HCT116 (cell line): ENCODE data around the gene RAB11A. TPM values are rescaled to one million over a fixed set of nuclear protein-coding genes. Genes with fewer than 3 reads are reported as not detected.

ENCODE experiments used
- ATAC-seq: fragments of 200-7000 bp; cut with Tn5 transposase; 2 replicates; pipeline ENCODE4 v1.9.1; 2020; ENCODE audit warnings: mild to moderate bottlenecking, moderate library complexity
- BruUV-seq: library from RNA; stranded (reverse); fragments of 400-500 nt; replicated peaks from 2 replicates; lab custom pipeline; 2021; lab: Mats Ljungman, UMichigan
- CTCF ChIA-PET: fragments of 300-600 bp; sonication (Branson Sonifier 250); formaldehyde crosslinking; loops from one replicate; lab custom pipeline; 2021; ENCODE audit warnings: antibody characterized with exemption; lab: Charles Lee
- POLR2A ChIA-PET: fragments of 300-600, 350-600 bp; sonication (Branson Sonifier 250); formaldehyde crosslinking; loops from one replicate; lab custom pipeline; 2021; ENCODE audit warnings: antibody characterized with exemption; lab: Charles Lee
- RAD21 ChIA-PET, 2 experiments: fragments of 300-600 bp; sonication (Branson Sonifier 250); formaldehyde crosslinking; loops; one replicate each; lab custom pipeline; 2023; ENCODE audit warnings: low total read pairs in 2 of 2; ENCODE audit not compliant: uncharacterized antibody in 2 of 2, unreplicated experiment in 2 of 2, low non-redundant PET in 1 of 2; lab: Charles Lee
- DNase-seq: peaks from one replicate; pipeline ENCODE4 v3.0.0-alpha.2; 2010; ENCODE audit warnings: low read depth, low spot score
- H2AFZ ChIP-seq: fragments of 200-600 bp; shearing (Covaris generic), sonication (generic); 2 replicates; pipeline ENCODE4 v1.6.1; 2017; ENCODE audit warnings: low read depth, mixed run types, mixed read lengths, antibody characterized with exemption, low read length; ENCODE audit not compliant: poor library complexity, severe bottlenecking
- H3K27ac ChIP-seq: 2 replicates; pipeline ENCODE4 v1.5.1; 2012; ENCODE audit warnings: low read depth, low read length
- H3K27me3 ChIP-seq: fragments of 200-600 bp; sonication (generic); 2 replicates; pipeline ENCODE4 v1.6.1; 2016; ENCODE audit warnings: mixed run types, low read length, mixed read lengths; ENCODE audit not compliant: insufficient read depth
- H3K36me3 ChIP-seq, 2 experiments: fragments of 200-500 bp in 1 of 2; fragments of 200-600 bp in 1 of 2; sonication (Bioruptor generic) in 1 of 2; sonication (generic) in 1 of 2; 2 replicates each; pipeline versions ENCODE4 v1.5.1 to v1.6.1; 2014 to 2016; ENCODE audit warnings: low read length in 2 of 2, inconsistent platforms in 1 of 2, mixed read lengths in 1 of 2, mixed run types in 1 of 2; ENCODE audit not compliant: insufficient read depth in 2 of 2, control insufficient read depth in 1 of 2
- H3K4me1 ChIP-seq, 2 experiments: fragments of 200-600 bp in 1 of 2; sonication (generic) in 1 of 2; 2 replicates each; pipeline versions ENCODE4 v1.5.1 to v1.6.1; 2012 to 2017; ENCODE audit warnings: low read length in 2 of 2, inconsistent platforms in 1 of 2, mild to moderate bottlenecking in 1 of 2, mixed read lengths in 1 of 2, mixed run types in 1 of 2, moderate library complexity in 1 of 2; ENCODE audit not compliant: insufficient read depth in 2 of 2, control insufficient read depth in 1 of 2
- H3K4me2 ChIP-seq: fragments of 200-600 bp; sonication (generic); 2 replicates; pipeline ENCODE4 v1.6.1; 2017; ENCODE audit warnings: mixed run types, low read length, mixed read lengths
- H3K4me3 ChIP-seq, 2 experiments: fragments of 200-600 bp in 1 of 2; sonication (generic) in 1 of 2; replicated peaks in 1 of 2; 2 replicates each; pipeline ENCODE4 v1.5.1; 2011 to 2016; ENCODE audit warnings: low read length in 2 of 2, control low read depth in 1 of 2, low read depth in 1 of 2, mild to moderate bottlenecking in 1 of 2, mixed read lengths in 1 of 2, mixed run types in 1 of 2
- H3K79me2 ChIP-seq: fragments of 200-600 bp; sonication (generic); 2 replicates; pipeline ENCODE4 v1.6.1; 2017; ENCODE audit warnings: mild to moderate bottlenecking, mixed run types, low read length, moderate library complexity, mixed read lengths; ENCODE audit not compliant: insufficient read depth
- H3K9ac ChIP-seq: fragments of 200-600 bp; sonication (generic); 2 replicates; pipeline ENCODE4 v1.6.1; 2016; ENCODE audit warnings: low read length, mixed read lengths
- H3K9me2 ChIP-seq: fragments of 200-600 bp; sonication (generic), shearing (Covaris generic); 2 replicates; pipeline ENCODE4 v1.6.1; 2017; ENCODE audit warnings: mixed run types, mild to moderate bottlenecking, moderate library complexity; ENCODE audit not compliant: insufficient read depth
- H3K9me3 ChIP-seq, 2 experiments: fragments of 200-500 bp in 1 of 2; fragments of 200-600 bp in 1 of 2; sonication (Bioruptor generic) in 1 of 2; sonication (generic) in 1 of 2; 2 replicates each; pipeline ENCODE4 v1.6.1; 2014 to 2017; ENCODE audit warnings: low read length in 2 of 2, mixed read lengths in 2 of 2, inconsistent platforms in 1 of 2, low read depth in 1 of 2, mild to moderate bottlenecking in 1 of 2, mixed run types in 1 of 2, moderate library complexity in 1 of 2; ENCODE audit not compliant: control insufficient read depth in 1 of 2, insufficient read depth in 1 of 2
- H4K20me1 ChIP-seq: fragments of 200-600 bp; sonication (generic), shearing (Covaris generic); 2 replicates; pipeline ENCODE4 v1.6.1; 2017; ENCODE audit warnings: mixed run types, mild to moderate bottlenecking, moderate library complexity; ENCODE audit not compliant: insufficient read depth
- CBX3 ChIP-seq: IDR thresholded peaks from 2 replicates; pipeline ENCODE4 v1.6.1; 2012; ENCODE audit warnings: low read depth
- CEBPB ChIP-seq: IDR thresholded peaks from 2 replicates; pipeline ENCODE4 v1.6.1; 2012; ENCODE audit warnings: low read depth
- CTCF ChIP-seq, 3 experiments: fragments of 200-600 bp in 1 of 3; sonication (generic) in 1 of 3; IDR thresholded peaks in 2 of 3; conservative IDR thresholded peaks in 1 of 3; 2 replicates each; pipeline ENCODE4 v1.5.1; 2012 to 2017; ENCODE audit warnings: low read depth in 2 of 3, low read length in 2 of 3, antibody characterized with exemption in 1 of 3, borderline replicate concordance in 1 of 3, control low read depth in 1 of 3, mild to moderate bottlenecking in 1 of 3, mixed read lengths in 1 of 3, mixed run types in 1 of 3, moderate library complexity in 1 of 3; ENCODE audit not compliant: insufficient read depth in 1 of 3
- EGR1 ChIP-seq: IDR thresholded peaks from 2 replicates; pipeline ENCODE4 v1.6.1; 2012; ENCODE audit warnings: low read depth
- ELF1 ChIP-seq: IDR thresholded peaks from 2 replicates; pipeline ENCODE4 v1.6.1; 2012; ENCODE audit warnings: low read depth, borderline replicate concordance
- EZH2 ChIP-seq: fragments of 200-600 bp; sonication (generic); IDR thresholded peaks from 2 replicates; pipeline ENCODE4 v1.6.1; 2017; ENCODE audit warnings: antibody characterized with exemption, mixed run types
- FOSL1 ChIP-seq: IDR thresholded peaks from 2 replicates; pipeline ENCODE4 v1.6.1; 2012; ENCODE audit warnings: low read depth
- MAX ChIP-seq: IDR thresholded peaks from 2 replicates; pipeline ENCODE4 v1.6.1; 2012
- POLR2A ChIP-seq: IDR thresholded peaks from 2 replicates; pipeline ENCODE4 v1.7.0; 2011; ENCODE audit warnings: borderline replicate concordance; ENCODE audit not compliant: insufficient read depth, insufficient read length; ENCODE audit errors: extremely low read depth
- POLR2AphosphoS5 ChIP-seq: IDR thresholded peaks from 2 replicates; pipeline ENCODE4 v1.6.1; 2011; ENCODE audit warnings: mild to moderate bottlenecking, low read depth, low read length, moderate library complexity
- REST ChIP-seq: IDR thresholded peaks from 2 replicates; pipeline ENCODE4 v1.6.1; 2012; ENCODE audit warnings: low read depth
- SIN3A ChIP-seq: IDR thresholded peaks from 2 replicates; pipeline ENCODE4 v1.6.1; 2012; ENCODE audit warnings: low read depth
- SRF ChIP-seq: IDR thresholded peaks from 2 replicates; pipeline ENCODE4 v1.6.1; 2012; ENCODE audit warnings: low read depth
- TCF7L2 ChIP-seq: IDR thresholded peaks from 2 replicates; pipeline ENCODE4 v1.7.0; 2011; ENCODE audit warnings: borderline replicate concordance, inconsistent platforms; ENCODE audit not compliant: insufficient read depth, insufficient read length; ENCODE audit errors: extremely low read depth
- YY1 ChIP-seq: IDR thresholded peaks from 2 replicates; pipeline ENCODE4 v1.6.1; 2011; ENCODE audit warnings: low read length, low read depth, moderate library complexity, mild to moderate bottlenecking; ENCODE audit not compliant: insufficient replicate concordance; ENCODE audit errors: extremely low read depth
- ZBTB33 ChIP-seq: IDR thresholded peaks from 2 replicates; pipeline ENCODE4 v1.6.1; 2011; ENCODE audit warnings: mild to moderate bottlenecking, low read length, moderate library complexity; ENCODE audit not compliant: insufficient replicate concordance; ENCODE audit errors: extremely low read depth
- ZFX ChIP-seq: fragments of 450-650 bp; IDR thresholded peaks from 2 replicates; pipeline ENCODE4 v1.6.1; 2017
- intact Hi-C: fragments of 100-400 bp; cut with micrococcal nuclease; formaldehyde crosslinking; loops from 2 replicates; pipeline ENCODE4 v1.10.0; 2022
- total RNA-seq: library from RNA; stranded (reverse); gene quantifications from one replicate; pipeline ENCODE4 v1.2.1, GENCODE V29; 2021; ENCODE audit not compliant: unreplicated experiment

The RAB11A gene
- total RNA-seq, 1 experiment from 2014 or later, result 234 TPM

- TF ChIP-seq ZBTB33 (no peak), SIN3A (no peak)
Measured at GRCh38 chr15:65918357-65918920, 49.1 kb downstream of the RAB11A start (continued).

- intact Hi-C loops, result loop anchor here (5.0 kb wide), 1 partner anchor 368 kb away; no protein-coding TSS in a partner anchor
- no peaks in the 10 kb centered on the region for H3K9me3 ChIP-seq
- H3K4me1 ChIP-seq, result no peaks in the 10 kb centered on the region
- H3K27ac ChIP-seq, result no peak overlapping the region
- no peak overlapping the region for H3K4me3 ChIP-seq
- H2AFZ ChIP-seq, result no peak overlapping the region
- no peak overlapping the region for H3K4me2 ChIP-seq
- ChIA-PET CTCF (no interaction called here), RAD21 (no interaction called here), POLR2A (no interaction called here)
- DNase-seq (no peak), ATAC-seq (no peak)
- TF ChIP-seq POLR2AphosphoS5, result no peak
- no peak for TF ChIP-seq ZFX
- TF ChIP-seq EZH2, result no peak
- no peak for TF ChIP-seq REST
- no peak for TF ChIP-seq POLR2A
- TF ChIP-seq CTCF (IDR thresholded peaks at IDR 0.05 in 2 of 3, conservative IDR thresholded peaks at IDR 0.05 in 1 of 3; ENCODE audit: borderline replicate concordance in 1 of 3, insufficient read depth in 1 of 3, low read depth in 2 of 3, low read length in 2 of 3), result no peak
- no peak for TF ChIP-seq TCF7L2
- TF ChIP-seq EGR1, result no peak
- TF ChIP-seq MAX, result no peak
- no peak for TF ChIP-seq SRF
- TF ChIP-seq CEBPB, result no peak
- no peak for TF ChIP-seq ELF1
- no peak for TF ChIP-seq YY1
- no peak for TF ChIP-seq FOSL1
- no peak for TF ChIP-seq SIN3A
- no peak for TF ChIP-seq CBX3
- no peaks in the 10 kb centered on the region for H3K36me3 ChIP-seq
- no peaks in the 10 kb centered on the region for H4K20me1 ChIP-seq
- H3K27me3 ChIP-seq, result no peaks in the 10 kb centered on the region
- no TSS peak for BruUV-seq
- no peaks in the 10 kb centered on the region for H3K79me2 ChIP-seq
- H3K9ac ChIP-seq, result no peak overlapping the region
- no peaks in the 10 kb centered on the region for H3K9me2 ChIP-seq
Measured at GRCh38 chr15:65918945-65919344, 49.7 kb downstream of the RAB11A start.
